Left lung (tissue), 10 donors: ENCODE data around the gene AREG. TPM values are rescaled to one million over a fixed set of nuclear protein-coding genes. Genes with fewer than 3 reads are reported as not detected.

Experiments used
- ATAC-seq: fragments of 200-7000 bp; cut with Tn5 transposase; one replicate; pipeline ENCODE4 v1.9.1; 2020; ENCODE audit warnings: moderate library complexity
- DNase-seq, 4 donors: peaks; one replicate each; pipeline ENCODE4 v3.0.0-alpha.2; 2013 to 2020
- H3K27ac ChIP-seq, 2 donors: fragments of 200-600 bp; sonication (generic) in 1 of 2; one replicate each; pipeline versions ENCODE4 v1.5.0 to v1.8.0; 2020 to 2021
- H3K27me3 ChIP-seq, 2 donors: fragments of 200-600 bp; sonication (generic) in 1 of 2; one replicate each; pipeline versions ENCODE4 v1.5.0 to v1.8.0; 2020 to 2021
- H3K36me3 ChIP-seq, 2 donors: fragments of 200-600 bp; sonication (generic) in 1 of 2; one replicate each; pipeline versions ENCODE4 v1.5.0 to v1.8.0; 2020 to 2021
- H3K4me1 ChIP-seq, 2 donors: fragments of 200-600 bp; one replicate each; pipeline ENCODE4 v1.8.0; 2021
- H3K4me3 ChIP-seq, 2 donors: fragments of 200-600 bp; sonication (generic) in 1 of 2; one replicate each; pipeline versions ENCODE4 v1.5.0 to v1.8.0; 2020 to 2021; ENCODE audit warnings: mild to moderate bottlenecking in 1 of 2
- H3K9me3 ChIP-seq, 2 donors: fragments of 200-600 bp; sonication (generic) in 1 of 2; one replicate each; pipeline versions ENCODE4 v1.5.0 to v1.8.0; 2020 to 2021
- intact Hi-C, 2 donors: fragments of 100-400 bp; cut with DNase I; formaldehyde crosslinking; loops; one replicate each; pipeline versions ENCODE4 v1.11.2 to v1.14.2; 2022
- polyA plus RNA-seq, 6 donors: library from polyadenylated mRNA; unstranded; fragments of 120-200 nt; gene quantifications; one replicate each; pipeline ENCODE4 v1.2.1, GENCODE V29; 2013; ENCODE audit not compliant: insufficient read length in 6 of 6
- total RNA-seq, 2 donors: library from RNA; stranded (reverse); fragmentation: NEBNext Ultra II Directional; extraction: Animal tissue kit (Norgen Biotek cat#: 25700); gene quantifications; one replicate each; pipeline ENCODE4 v1.2.1, GENCODE V29; 2021
- TF ChIP-seq, protein P1 (sequence below), 2 donors: fragments of 200-600 bp; sonication (generic) in 1 of 2; IDR thresholded peaks; one replicate each; pipeline versions ENCODE4 v1.5.0 to v1.8.0; 2021; ENCODE audit warnings: antibody characterized with exemption in 2 of 2
- donor health status: DM: no; HTN: yes; CAD: no.
- donor health status: DM: no; HTN: no; CAD: no.

Gene AREG
- total and polyA plus RNA-seq, 8 donors: 0.90 to 130 (median 1.8) TPM

DNA sequence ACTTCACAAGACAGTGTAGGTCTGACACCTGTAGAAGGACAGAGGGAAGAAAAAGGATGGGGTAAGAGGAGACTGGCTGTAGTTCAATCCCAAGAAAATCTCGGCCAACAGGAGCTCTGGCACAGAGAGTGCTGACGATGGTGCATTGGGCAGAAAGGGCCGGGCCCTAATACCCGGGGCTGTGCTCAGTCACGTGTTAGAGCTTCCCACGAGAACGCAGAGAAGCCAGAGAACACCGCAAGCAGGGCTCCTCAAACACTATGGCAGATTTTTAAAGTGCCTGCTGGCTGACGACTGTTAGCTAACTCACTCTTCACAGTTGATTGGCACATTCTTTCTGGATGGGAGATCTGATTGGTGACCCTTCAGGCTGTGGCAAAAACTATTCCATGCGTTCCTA is 44.5 kb upstream of the AREG start:
- intact Hi-C loops: no loop called here
- Histone ChIP-seq H3K27ac (no peak overlapping the region), H3K9me3 (no peaks in the 10 kb centered on the region), H3K4me1 (no peaks in the 10 kb centered on the region), H3K4me3 (no peak overlapping the region), H3K36me3 (no peaks in the 10 kb centered on the region), H3K27me3 (no peaks in the 10 kb centered on the region)
- DNase-seq (no peak), ATAC-seq (no peak)
- TF ChIP-seq, protein P1, sequence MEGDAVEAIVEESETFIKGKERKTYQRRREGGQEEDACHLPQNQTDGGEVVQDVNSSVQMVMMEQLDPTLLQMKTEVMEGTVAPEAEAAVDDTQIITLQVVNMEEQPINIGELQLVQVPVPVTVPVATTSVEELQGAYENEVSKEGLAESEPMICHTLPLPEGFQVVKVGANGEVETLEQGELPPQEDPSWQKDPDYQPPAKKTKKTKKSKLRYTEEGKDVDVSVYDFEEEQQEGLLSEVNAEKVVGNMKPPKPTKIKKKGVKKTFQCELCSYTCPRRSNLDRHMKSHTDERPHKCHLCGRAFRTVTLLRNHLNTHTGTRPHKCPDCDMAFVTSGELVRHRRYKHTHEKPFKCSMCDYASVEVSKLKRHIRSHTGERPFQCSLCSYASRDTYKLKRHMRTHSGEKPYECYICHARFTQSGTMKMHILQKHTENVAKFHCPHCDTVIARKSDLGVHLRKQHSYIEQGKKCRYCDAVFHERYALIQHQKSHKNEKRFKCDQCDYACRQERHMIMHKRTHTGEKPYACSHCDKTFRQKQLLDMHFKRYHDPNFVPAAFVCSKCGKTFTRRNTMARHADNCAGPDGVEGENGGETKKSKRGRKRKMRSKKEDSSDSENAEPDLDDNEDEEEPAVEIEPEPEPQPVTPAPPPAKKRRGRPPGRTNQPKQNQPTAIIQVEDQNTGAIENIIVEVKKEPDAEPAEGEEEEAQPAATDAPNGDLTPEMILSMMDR (IDR thresholded peaks at IDR 0.05): no peak

DNA sequence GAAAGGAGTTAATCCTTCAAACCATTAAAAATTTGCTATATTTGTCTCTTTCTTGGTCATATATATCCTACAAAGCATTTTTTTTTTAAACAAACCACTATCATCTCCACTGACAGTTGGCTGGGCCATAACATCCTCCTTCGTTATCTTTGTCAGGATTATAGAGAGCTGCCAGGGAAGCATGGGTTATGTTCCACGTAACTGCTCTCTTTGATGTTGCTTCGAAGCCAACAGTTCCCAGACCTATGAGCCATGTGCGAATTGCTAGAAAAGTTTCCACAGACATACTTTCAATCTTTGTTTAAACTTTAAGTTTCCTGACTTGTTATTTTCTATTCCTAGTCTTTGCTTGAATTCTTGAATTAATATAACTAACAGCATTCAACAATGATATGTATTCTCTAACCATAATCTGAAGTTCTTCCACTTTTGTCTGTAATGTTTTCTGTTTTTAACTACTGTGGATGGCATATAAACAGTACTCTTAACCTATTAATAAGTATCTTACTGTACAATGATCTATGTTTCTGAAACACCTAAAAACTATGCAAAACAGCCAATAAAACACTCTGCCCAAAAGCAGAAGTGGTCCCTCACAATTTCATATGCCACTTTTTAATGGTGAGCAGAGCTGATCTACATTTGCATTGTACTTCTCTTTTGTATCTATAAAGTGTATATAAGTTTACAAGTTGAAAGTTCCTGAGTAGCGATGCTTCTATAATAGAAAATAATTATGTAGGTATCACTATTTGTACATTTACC is 42.1 kb upstream of the AREG start:
- Histone ChIP-seq H3K36me3 (no peaks in the 10 kb centered on the region), H3K9me3 (no peaks in the 10 kb centered on the region), H3K4me1 (no peaks in the 10 kb centered on the region), H3K4me3 (no peak overlapping the region), H3K27ac (no peak overlapping the region), H3K27me3 (no peaks in the 10 kb centered on the region)
- TF ChIP-seq, protein P1 (IDR thresholded peaks at IDR 0.05): no peak
- no peak for DNase-seq
- intact Hi-C loops: no loop called here
- ATAC-seq: no peak

DNA sequence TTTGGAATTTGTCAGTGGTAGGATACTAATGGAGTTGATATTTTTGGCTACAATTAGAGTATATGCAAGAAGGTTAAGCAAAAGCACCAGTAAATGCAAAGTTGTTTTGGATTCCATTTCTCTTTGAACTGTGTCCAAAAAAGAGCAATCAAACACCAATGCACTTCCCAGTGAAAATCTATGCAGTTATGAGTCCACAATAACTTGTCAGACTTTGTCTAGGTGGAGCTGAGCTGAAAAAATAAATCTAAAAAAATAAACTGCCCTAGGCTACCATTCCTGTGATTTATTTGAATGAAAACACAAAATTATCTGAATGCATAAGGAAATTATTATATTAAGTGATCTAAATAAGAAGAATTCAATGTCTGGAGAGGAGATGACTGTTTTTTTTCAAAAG is 37.0 kb upstream of the AREG start:
- Histone ChIP-seq H3K4me1 (no peaks in the 10 kb centered on the region), H3K9me3 (no peaks in the 10 kb centered on the region), H3K27ac (no peak overlapping the region), H3K27me3 (no peaks in the 10 kb centered on the region), H3K36me3 (no peaks in the 10 kb centered on the region), H3K4me3 (no peak overlapping the region)
- ATAC-seq (no peak), DNase-seq (no peak)
- TF ChIP-seq, protein P1 (IDR thresholded peaks at IDR 0.05): no peak
- intact Hi-C loops: no loop called here

DNA sequence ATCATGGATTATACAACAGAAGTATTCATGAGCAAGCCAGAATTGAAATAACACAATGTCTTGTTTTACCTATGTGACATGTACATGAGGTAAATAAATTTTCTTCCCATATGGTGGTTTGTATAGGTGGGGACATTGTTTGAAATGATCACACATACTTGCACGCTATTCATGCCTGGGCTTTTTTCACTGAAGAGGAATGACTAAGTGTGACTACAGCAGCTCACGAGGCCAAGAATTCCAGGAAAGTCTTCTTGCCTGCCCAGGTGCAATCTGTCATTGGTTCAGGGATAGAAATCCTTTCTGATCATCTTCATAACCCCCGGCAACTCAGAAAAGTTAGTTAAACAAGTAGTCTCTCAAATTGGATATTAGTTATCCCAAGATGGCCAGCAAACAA is 36.3 kb upstream of the AREG start:
- H3K4me1 ChIP-seq: no peaks in the 10 kb centered on the region
- no peak overlapping the region for H3K27ac ChIP-seq
- intact Hi-C loops: no loop called here
- H3K4me3 ChIP-seq: no peak overlapping the region
- TF ChIP-seq, protein P1 (IDR thresholded peaks at IDR 0.05): no peak
- no peaks in the 10 kb centered on the region for H3K27me3 ChIP-seq
- H3K36me3 ChIP-seq: no peaks in the 10 kb centered on the region
- no peaks in the 10 kb centered on the region for H3K9me3 ChIP-seq
- ATAC-seq (no peak), DNase-seq (no peak)

DNA sequence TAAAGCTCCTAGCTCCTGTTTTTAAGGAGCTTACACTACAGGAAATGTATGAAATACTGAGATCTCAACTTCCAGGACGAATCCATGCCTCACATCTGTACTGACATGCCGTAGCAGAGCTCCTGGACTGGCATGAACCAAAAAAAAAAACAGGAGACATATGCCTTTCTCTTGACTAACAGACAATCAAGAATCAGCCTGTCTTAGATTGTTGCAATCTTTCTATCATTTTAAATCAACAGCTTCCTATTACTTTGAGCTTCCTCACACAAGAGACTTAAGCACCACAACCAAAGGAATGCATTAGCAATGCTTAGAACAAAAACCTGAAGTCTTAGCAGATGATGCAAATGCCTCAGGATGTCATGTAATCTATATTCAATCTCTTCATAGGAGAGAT is 34.7 kb upstream of the AREG start:
- H3K27ac ChIP-seq: no peak overlapping the region
- intact Hi-C loops: no loop called here
- no peaks in the 10 kb centered on the region for H3K36me3 ChIP-seq
- H3K4me1 ChIP-seq: no peaks in the 10 kb centered on the region
- TF ChIP-seq, protein P1 (IDR thresholded peaks at IDR 0.05): no peak
- DNase-seq (no peak), ATAC-seq (no peak)
- H3K27me3 ChIP-seq: no peaks in the 10 kb centered on the region
- no peak overlapping the region for H3K4me3 ChIP-seq
- no peaks in the 10 kb centered on the region for H3K9me3 ChIP-seq
